Right lobe of liver (tissue), 6 donors: ENCODE results near the gene COLEC11. TPM values are rescaled to one million over a fixed set of nuclear protein-coding genes. Genes with fewer than 3 reads are reported as not detected.
A peak's percentile ranks its signal among the peaks of the same experiment; 100 is the strongest.

ENCODE experiments used
- ATAC-seq, 4 donors: fragments of 200-7000 bp; cut with Tn5 transposase; one replicate each; pipeline ENCODE4 v1.9.1; 2020; ENCODE audit warnings: mild to moderate bottlenecking in 4 of 4, moderate library complexity in 4 of 4
- DNase-seq, 3 donors: peaks; one replicate each; pipeline ENCODE4 v3.0.0-alpha.2; 2020
- H3K27ac ChIP-seq, 3 donors: fragments of 200-600 bp; one replicate each; pipeline ENCODE4 v1.8.0; 2022
- H3K27me3 ChIP-seq, 2 donors: fragments of 200-600 bp; one replicate each; pipeline ENCODE4 v1.8.0; 2022
- H3K36me3 ChIP-seq, 4 donors: fragments of 200-600 bp; sonication (generic) in 1 of 4; one replicate each; pipeline versions ENCODE4 v1.5.1 to v1.8.0; 2017 to 2022; ENCODE audit warnings: control low read depth in 1 of 4
- H3K4me1 ChIP-seq, 4 donors: fragments of 200-600 bp; sonication (generic) in 1 of 4; one replicate each; pipeline versions ENCODE4 v1.5.1 to v1.8.0; 2017 to 2022; ENCODE audit warnings: control low read depth in 1 of 4
- H3K4me3 ChIP-seq, 3 donors: fragments of 200-600 bp; one replicate each; pipeline ENCODE4 v1.8.0; 2022
- H3K9me3 ChIP-seq, 4 donors: fragments of 200-600 bp; sonication (generic) in 1 of 4; one replicate each; pipeline versions ENCODE4 v1.5.1 to v1.8.0; 2017 to 2022; ENCODE audit warnings: control low read depth in 1 of 4
- CTCF ChIP-seq, 4 donors: fragments of 200-600 bp in 3 of 4; fragments of 450-650 bp in 1 of 4; IDR thresholded peaks; one replicate each; pipeline versions ENCODE4 v1.5.1 to v1.8.0; 2016 to 2022; ENCODE audit warnings: antibody characterized with exemption in 4 of 4, mild to moderate bottlenecking in 2 of 4
- POLR2A ChIP-seq: fragments of 450-650 bp; IDR thresholded peaks from one replicate; pipeline ENCODE4 v1.6.1; 2017; ENCODE audit warnings: antibody characterized with exemption, mild to moderate bottlenecking
- WGBS: methylation state at CpG from one replicate; pipeline ENCODE4 v1.1.6; 2018; ENCODE audit warnings: low coverage, low lambda C conversion rate; ENCODE audit not compliant: insufficient coverage; ENCODE audit errors: missing lambda C conversion rate; 5-methylcytosine and 5-hydroxymethylcytosine counted together
- intact Hi-C, 2 donors: fragments of 100-400 bp; cut with DNase I; formaldehyde crosslinking; loops; one replicate each; pipeline versions ENCODE4 v1.11.2 to v1.14.1; 2022
- total RNA-seq, 6 experiments: library from RNA; depleted of rRNA in 2 of 6; stranded (reverse); fragments of >200 nt in 2 of 6; fragmentation: NEBNext Ultra II Directional in 3 of 6; extraction: Animal tissue kit (Norgen Biotek cat#: 25700) in 3 of 6; gene quantifications; one replicate each; pipeline versions ENCODE4 v1.1.0 to v1.2.4, GENCODE V29; 2016 to 2023
- donor health status: DM: no; HTN: yes; CAD: no.
- donor health status: DM: no; HTN: no; CAD: no.
- donor health status: DM: no; HTN: no; CAD: no.
- donor health status: DM: no; HTN: yes; CAD: no.
- donor health status: DM: no; HTN: yes; CAD: no.

Gene COLEC11
- total RNA-seq, 6 experiments from 2014 or later = 25.2 to 58.6 (median 41.1) TPM

GRCh38 chr2:3598197-3598910 lies 3.4 kb downstream of the COLEC11 start:
- WGBS = 67% methylated on average over 21 of the region's 22 CpGs
- no peak for ATAC-seq
- Histone ChIP-seq H3K4me3 (no peak overlapping the region), H3K36me3 (no peaks in the 10 kb centered on the region), H3K4me1 (peaks cover 0 to 4% (median 0%) of the 10 kb centered on the region in 4 donors), H3K27ac (peak overlapping the region in 1 of 3 donors; percentile 8), H3K27me3 (no peaks in the 10 kb centered on the region), H3K9me3 (no peaks in the 10 kb centered on the region)
- intact Hi-C loops = loop anchor here in 1 of 2 donors (10.0 kb wide), 1 partner anchor 46 kb away; no protein-coding TSS in a partner anchor
- DNase-seq = peak in 1 of 3 donors; percentile 56
- TF ChIP-seq POLR2A (no peak), CTCF (IDR thresholded peaks at IDR 0.05) (no peak)

GRCh38 chr2:3598912-3599854 lies 4.3 kb downstream of the COLEC11 start:
- no peaks in the 10 kb centered on the region for H3K27me3 ChIP-seq
- peak overlapping the region in 1 of 3 donors; percentile 2 for H3K27ac ChIP-seq
- no peak overlapping the region for H3K4me3 ChIP-seq
- TF ChIP-seq CTCF (IDR thresholded peaks at IDR 0.05) = no peak
- TF ChIP-seq POLR2A = peak; percentile 17
- peaks cover 0 to 4% (median 0%) of the 10 kb centered on the region in 4 donors for H3K4me1 ChIP-seq
- H3K9me3 ChIP-seq = no peaks in the 10 kb centered on the region
- ATAC-seq = no peak
- DNase-seq = peak in 1 of 3 donors; percentile 44
- H3K36me3 ChIP-seq = no peaks in the 10 kb centered on the region
- intact Hi-C loops = loop anchor here in 1 of 2 donors (10.0 kb wide), 1 partner anchor 46 kb away; no protein-coding TSS in a partner anchor
- 66% methylated on average over 14 of the region's 22 CpGs for WGBS

GRCh38 chr2:3600256-3600855 lies 5.4 kb downstream of the COLEC11 start:
- no peak for TF ChIP-seq POLR2A
- no peak for TF ChIP-seq CTCF (IDR thresholded peaks at IDR 0.05)
- whole genome bisulfite sequencing = 60% methylated on average over 3 of the region's 11 CpGs
- Histone ChIP-seq H3K27ac (no peak overlapping the region), H3K4me3 (no peak overlapping the region), H3K9me3 (no peaks in the 10 kb centered on the region), H3K27me3 (no peaks in the 10 kb centered on the region), H3K36me3 (no peaks in the 10 kb centered on the region), H3K4me1 (peaks cover 0 to under 1% (median 0%) of the 10 kb centered on the region in 4 donors)
- intact Hi-C loops = no loop called here
- DNase-seq (peak in 1 of 3 donors; percentile 23), ATAC-seq (no peak)

GRCh38 chr2:3601561-3602271 lies 6.8 kb downstream of the COLEC11 start:
- DNase-seq (peak in 1 of 3 donors; percentile 30), ATAC-seq (no peak)
- Histone ChIP-seq H3K27me3 (no peaks in the 10 kb centered on the region), H3K9me3 (no peaks in the 10 kb centered on the region), H3K27ac (no peak overlapping the region), H3K36me3 (no peaks in the 10 kb centered on the region), H3K4me1 (no peaks in the 10 kb centered on the region), H3K4me3 (no peak overlapping the region)
- WGBS = 70% methylated on average over 17 of the region's 22 CpGs
- intact Hi-C loops = no loop called here
- TF ChIP-seq POLR2A (no peak), CTCF (IDR thresholded peaks at IDR 0.05) (no peak)
